Measurements from ENCODE around the gene JMJD1C.

DNA sequence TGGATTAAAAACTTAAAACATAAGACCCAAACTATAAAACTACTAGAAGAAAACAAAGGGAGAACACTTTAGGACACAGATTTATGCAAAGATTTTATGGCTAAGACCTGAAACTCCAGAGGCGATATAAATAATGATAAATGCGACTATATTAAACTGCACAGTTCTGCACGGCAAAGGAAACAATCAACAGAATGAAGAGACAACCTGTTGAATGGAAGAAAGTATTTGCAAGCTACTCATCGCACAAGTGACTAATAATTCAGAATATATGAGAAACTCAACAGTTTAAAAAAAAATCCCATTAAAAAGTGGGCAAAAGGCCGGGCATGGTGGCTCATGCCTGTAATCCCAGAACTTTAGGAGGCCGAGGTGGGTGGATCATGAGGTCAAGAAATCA, 73.6 kb downstream of the JMJD1C start:
- TF ChIP-seq, protein P1, sequence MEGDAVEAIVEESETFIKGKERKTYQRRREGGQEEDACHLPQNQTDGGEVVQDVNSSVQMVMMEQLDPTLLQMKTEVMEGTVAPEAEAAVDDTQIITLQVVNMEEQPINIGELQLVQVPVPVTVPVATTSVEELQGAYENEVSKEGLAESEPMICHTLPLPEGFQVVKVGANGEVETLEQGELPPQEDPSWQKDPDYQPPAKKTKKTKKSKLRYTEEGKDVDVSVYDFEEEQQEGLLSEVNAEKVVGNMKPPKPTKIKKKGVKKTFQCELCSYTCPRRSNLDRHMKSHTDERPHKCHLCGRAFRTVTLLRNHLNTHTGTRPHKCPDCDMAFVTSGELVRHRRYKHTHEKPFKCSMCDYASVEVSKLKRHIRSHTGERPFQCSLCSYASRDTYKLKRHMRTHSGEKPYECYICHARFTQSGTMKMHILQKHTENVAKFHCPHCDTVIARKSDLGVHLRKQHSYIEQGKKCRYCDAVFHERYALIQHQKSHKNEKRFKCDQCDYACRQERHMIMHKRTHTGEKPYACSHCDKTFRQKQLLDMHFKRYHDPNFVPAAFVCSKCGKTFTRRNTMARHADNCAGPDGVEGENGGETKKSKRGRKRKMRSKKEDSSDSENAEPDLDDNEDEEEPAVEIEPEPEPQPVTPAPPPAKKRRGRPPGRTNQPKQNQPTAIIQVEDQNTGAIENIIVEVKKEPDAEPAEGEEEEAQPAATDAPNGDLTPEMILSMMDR (IDR thresholded peaks at IDR 0.05; ENCODE audit: low read depth, low read length, poor library complexity, severe bottlenecking): no peak
- no peak for TF ChIP-seq EZH2phosphoT487 (IDR thresholded peaks at IDR 0.05; ENCODE audit: borderline replicate concordance, low read length)
